Stimulated activated CD4-positive, alpha-beta T cell treated with anti-CD3 and anti-CD28 coated beads, Interleukin-4, amount 100 ng/mL, for 1 hour (primary cell): Measurements from ENCODE around the gene OR1J4.
"Not testable (repeated sequence)": the region's sequence is repeated elsewhere in the genome, so short reads cannot be mapped to it uniquely, and the experiment has no call there.

Source experiments
- DNase-seq: peaks from one replicate; pipeline ENCODE4 v3.0.0-alpha.2; 2020

Gene OR1J4

GRCh38 chr9:122518841-122519240 is at the start of gene OR1J4:
OR1J4 (plus strand) TSS chr9:122519141; CDS start chr9:122519141, 0 bp downstream.
- no peak for DNase-seq

DNA sequence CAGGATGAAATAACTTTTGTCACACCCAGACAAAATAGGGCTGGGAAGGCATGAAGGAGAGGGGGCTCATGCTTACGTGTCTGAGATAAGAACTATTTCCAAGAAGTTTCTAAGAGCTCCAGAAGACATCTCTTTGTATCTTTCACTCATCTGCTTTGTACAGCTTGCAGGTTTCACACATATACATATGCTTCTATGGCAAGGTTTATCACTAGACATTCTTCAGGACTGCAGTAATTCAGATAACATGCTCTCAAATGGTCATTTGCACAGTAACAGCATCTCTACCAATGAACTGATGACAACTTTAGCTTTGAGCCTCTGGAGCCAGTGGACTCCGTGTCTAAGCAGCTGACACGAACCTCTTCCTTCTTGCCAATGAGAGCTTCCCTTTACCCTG is 44.4 kb upstream of the OR1J4 start:
- no peak for DNase-seq

DNA sequence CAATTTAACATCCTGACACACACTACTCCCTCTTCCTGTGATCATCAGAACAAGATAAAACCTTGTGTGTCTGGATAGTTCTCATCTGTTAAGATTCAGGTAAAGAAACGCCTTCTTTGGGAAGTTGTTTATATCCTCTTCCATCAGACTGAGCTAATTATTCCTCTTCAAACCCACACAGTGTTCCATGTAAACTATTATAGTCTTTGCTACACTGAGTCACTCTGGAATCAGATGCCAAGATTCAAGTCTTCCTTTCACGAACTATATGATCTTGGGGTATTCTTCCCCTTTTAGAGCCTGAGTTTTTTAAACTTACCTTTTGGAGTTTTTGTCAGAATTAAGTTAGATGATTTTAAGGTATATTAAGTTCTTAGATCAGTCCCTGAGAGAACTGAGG is 43.2 kb upstream of the OR1J4 start:
- no peak for DNase-seq

DNA sequence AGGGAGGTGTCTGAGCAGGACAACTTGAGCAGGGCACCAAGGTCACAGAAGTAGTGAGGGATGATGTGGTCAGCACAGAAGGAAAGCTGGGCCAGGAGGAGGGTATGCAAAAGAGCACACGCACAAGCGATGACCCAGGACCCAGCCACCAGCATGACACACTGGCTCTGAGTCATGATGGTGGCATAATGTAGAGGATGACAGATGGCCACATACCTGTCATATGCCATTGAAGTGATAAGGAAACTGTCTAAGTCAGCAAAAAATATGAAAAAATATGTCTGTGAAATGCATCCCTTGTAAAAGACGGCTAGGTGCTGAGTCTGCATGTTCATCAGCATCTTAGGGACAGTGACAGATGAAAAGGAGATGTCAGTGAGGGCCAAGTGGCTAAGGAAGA is 41.6 kb upstream of the OR1J4 start:
- no peak for DNase-seq

DNA sequence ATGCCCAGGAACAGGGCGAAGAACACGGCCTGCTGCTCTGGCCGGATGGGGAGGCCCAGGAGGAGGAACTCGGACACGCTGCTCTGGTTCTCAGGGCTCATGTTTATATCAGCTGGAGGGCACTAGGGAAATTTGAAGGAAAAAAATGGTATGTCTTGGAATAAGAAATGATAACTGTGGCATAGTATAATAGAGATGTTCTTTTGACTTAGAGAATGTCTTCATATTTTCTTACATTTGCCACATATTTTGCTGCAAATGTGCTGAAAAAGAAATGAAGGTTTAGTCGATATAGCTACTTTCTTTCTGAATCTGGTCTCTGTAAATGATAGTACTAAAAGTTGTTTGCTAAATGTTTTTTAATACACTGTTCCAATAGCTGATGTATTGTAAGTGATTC is 41.1 kb upstream of the OR1J4 start, which contains the start of gene OR1J1:
TSS of gene OR1J1 (minus strand) at position 101 of the 400 bp plus-strand sequence. CDS start at position 101, 0 bp downstream.
- no peak for DNase-seq

DNA sequence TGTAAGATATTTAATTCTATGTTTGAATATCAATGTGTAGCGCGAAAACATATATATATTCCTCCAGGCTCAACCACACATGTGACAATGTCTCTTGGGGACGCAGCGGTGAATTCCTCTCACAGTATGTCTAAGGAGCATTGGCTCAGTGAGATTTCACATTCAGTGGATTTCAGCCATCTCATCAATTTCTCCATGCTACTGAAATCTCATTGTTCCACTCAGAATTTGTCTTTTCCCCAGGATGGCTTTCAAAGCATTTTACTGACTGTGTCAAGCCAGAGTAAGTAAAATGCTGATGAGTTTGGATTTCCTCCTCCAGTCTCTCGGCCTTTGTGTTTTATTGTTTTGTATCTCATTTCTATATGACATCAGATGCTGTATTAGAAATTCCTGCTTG is 39.9 kb upstream of the OR1J4 start:
- DNase-seq, result no peak

- DNase-seq, result no peak
Observed at GRCh38 chr9:122498883-122499288, 20.1 kb upstream of the OR1J4 start.

GRCh38 chr9:122506964-122507363 is 12.0 kb upstream of the OR1J4 start:
- no peak for DNase-seq

- DNase-seq, result no peak
Observed at GRCh38 chr9:122510502-122510901, 8.4 kb upstream of the OR1J4 start, which contains the start of gene OR1J2. OR1J2 (plus strand) TSS chr9:122510802; CDS start chr9:122510802, 0 bp downstream.

DNA sequence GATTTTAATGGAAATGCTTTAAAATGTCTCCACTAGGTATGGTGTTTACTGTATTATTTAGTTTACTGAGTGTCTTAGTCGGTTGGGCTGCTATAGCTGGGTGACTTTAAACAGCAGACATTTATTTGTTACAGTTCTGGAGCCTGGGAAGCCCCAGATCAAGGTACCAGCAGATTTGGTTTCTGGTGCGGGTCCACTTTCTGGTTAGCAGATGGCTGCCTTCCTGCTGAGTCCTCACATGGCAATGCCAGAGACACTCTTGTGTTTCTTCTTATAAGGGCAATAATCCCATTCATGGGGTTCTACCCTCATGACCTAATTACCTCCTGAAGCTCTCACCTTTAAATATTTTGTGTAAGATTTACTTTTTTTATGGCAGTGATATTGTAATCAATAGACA is 715 bp upstream of the OR1J4 start:
- no peak for DNase-seq

GRCh38 chr9:122519376-122519775 is 435 bp downstream of the OR1J4 start:
- no peak for DNase-seq

DNA sequence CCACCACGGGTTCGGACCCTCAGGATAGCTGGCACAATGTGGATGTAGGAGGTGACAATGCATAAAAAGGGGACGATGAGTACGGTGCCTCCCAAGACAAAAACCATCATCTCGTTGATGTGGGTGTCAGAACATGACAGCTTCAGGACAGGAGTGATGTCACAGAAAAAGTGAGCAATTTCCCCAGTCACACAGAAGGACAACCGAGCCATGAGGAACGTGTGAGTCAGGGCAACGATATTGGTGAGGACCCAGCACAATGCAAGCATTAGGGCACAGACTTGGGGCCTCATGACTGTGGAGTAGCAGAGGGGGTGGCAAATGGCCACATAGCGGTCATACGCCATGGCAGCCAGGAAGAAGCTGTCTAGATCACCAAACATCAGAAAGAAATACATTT is 7.7 kb downstream of the OR1J4 start:
- no peak for DNase-seq

- no peak for DNase-seq
Observed at GRCh38 chr9:122527193-122527592, 8.3 kb downstream of the OR1J4 start, which contains the start of gene OR1N1. OR1N1 (minus strand) TSS chr9:122527293; CDS start chr9:122527293, 0 bp downstream.

- DNase-seq, result not testable (repeated sequence)
Observed at GRCh38 chr9:122531157-122531556, 12.2 kb downstream of the OR1J4 start.

DNA sequence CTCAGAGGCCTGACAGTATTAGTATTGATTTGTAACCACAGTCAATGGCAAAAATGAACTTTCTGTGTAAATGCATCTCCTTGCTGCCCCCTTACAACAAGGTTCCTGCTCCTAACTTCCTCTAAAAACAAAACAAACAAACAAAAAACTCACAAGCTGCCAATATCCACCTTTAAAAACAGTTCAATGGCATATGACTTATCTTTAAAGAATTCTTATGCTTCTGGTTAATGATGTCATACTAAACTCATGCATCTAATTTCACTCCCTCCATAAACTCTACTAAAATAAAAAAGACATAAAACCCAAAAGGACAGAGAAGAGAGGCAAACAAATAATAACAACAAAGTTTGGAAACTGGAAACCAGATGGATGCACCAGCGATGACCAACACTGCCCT is 17.2 kb downstream of the OR1J4 start:
- DNase-seq, result no peak

DNA sequence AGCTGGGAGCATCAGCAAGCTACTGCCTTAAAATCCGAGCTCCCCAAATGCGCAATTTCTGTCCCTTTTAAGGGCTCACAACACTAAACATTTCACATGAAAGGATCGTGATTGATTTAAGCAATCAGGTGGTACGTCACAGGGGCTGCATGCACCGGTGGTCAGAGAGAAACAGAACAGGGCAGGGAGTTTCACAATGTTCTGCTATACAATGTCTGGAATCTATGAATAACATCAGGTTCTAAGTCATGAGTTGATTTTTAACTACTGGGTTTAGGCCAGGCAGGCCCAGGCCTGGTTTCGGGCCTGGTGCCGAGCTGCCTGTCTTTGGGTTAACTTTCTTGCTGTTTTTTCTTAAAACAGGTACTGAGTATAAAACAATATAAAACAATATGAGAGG is 18.1 kb downstream of the OR1J4 start:
- DNase-seq, result not testable (repeated sequence)

DNA sequence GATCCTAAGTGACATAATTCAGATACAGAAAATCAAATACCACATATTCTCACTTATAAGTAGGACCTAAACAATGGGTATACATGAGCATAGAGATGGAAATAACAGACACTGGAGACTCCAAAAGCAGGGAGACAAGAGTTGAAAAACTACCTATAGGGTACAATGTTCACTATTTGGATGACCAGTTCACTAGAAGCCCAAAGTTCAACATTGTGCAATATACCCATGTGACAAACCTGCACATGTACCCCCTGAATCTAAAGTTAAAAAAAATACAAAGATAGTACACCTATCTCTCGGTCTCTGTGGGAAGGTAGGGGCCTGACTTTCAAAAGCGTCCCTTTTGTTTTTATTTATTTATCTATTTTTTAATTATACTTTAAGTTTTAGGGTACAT is 19.8 kb downstream of the OR1J4 start:
- no peak for DNase-seq

DNA sequence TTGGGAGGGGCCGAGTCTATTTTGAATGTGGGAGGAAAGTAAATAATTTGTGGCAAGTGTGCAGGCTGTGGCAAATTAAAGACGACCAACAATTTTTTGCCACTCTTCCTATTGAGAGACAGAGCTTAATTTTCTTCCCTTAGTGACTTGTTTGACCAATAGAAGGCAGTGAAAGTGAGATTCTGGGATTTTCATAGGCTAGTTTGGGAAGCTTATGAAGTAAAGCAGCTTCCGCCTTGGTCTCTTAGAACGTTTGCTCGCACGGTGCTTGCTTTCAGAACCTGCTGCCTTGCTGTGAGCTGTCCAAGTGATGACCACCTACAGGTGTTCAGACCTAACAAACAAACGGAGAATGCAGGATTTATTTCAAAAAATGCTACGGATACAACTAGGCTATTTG is 27.3 kb downstream of the OR1J4 start:
- DNase-seq, result no peak

DNA sequence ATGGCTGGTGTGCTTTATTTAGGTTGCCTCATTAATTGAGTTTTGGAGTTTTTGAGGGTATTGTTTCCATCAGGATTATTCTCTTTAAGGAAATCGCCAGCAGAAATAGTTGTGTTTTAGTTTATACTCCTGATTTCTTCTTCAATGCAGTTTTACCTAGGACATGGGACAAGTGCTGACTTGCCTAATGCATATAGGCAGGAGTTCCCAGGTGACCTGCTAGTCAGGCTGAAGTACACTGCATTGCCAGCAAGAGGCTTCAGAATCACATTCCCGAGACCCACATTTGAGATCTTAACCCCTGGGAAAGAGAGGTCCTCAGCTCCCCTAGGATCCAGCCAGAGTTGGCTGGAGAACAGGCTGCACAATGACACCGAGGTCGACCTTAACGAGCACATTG is 32.4 kb downstream of the OR1J4 start:
- DNase-seq, result no peak

DNA sequence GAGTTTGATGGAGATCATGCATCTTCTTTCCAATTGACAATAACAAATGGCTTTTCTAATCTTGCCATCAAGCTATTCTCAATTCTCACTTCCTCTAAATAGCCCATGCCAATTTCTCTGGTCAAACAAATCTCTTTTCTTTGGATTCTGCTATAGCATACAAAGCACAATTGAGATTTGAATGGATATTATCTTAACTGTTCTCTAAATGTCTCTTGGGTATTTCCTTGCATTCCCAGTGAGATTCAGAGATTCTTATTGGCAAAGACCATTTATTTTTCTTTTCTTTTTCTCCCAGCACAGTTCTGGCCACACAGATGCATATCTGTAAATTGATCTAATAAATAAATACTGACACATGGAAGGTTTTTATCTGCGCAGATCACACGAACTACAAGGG is 33.9 kb downstream of the OR1J4 start, which contains the start of gene OR1N2:
TSS of gene OR1N2 (plus strand) at position 301 of the 400 bp plus-strand sequence. CDS start 100 bp downstream, outside the sequence.
- no peak for DNase-seq

GRCh38 chr9:122561446-122561845 is 42.5 kb downstream of the OR1J4 start:
- no peak for DNase-seq

DNA sequence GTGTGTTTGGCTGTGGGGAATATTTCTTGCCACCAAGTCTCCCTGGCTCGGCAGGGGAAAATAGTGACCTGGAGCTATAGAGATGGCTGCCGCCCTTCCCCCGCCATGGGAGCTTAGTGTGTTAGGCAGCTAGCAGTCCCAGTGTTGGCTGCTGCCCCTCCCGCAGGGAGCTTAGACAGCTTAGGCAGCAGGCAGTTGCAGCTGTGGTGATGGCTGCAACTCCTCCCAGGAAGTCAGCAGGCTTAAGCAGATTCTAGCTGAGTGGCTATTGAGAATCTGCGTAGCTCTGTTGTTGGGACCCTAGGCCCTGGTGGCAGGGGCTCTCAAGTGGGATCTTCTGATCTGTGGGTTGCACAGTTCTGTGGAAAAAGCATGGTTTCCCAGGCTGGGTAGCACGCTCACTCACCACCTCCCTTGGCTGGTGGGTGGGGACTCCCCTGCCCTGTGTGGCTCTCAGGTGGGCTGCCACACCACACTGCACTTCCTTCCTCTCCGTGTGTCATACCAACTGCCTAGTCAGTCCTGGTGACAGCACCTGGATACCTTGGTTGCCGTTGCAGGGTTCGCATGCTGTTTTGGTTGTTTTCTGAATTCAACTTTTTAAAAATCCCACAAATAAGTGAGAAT is 43.3 kb downstream of the OR1J4 start:
- no peak for DNase-seq

- DNase-seq, result no peak
Observed at GRCh38 chr9:122567901-122568300, 49.0 kb downstream of the OR1J4 start.
